ENCODE data around the gene PRICKLE2.

Gene PRICKLE2, protein sequence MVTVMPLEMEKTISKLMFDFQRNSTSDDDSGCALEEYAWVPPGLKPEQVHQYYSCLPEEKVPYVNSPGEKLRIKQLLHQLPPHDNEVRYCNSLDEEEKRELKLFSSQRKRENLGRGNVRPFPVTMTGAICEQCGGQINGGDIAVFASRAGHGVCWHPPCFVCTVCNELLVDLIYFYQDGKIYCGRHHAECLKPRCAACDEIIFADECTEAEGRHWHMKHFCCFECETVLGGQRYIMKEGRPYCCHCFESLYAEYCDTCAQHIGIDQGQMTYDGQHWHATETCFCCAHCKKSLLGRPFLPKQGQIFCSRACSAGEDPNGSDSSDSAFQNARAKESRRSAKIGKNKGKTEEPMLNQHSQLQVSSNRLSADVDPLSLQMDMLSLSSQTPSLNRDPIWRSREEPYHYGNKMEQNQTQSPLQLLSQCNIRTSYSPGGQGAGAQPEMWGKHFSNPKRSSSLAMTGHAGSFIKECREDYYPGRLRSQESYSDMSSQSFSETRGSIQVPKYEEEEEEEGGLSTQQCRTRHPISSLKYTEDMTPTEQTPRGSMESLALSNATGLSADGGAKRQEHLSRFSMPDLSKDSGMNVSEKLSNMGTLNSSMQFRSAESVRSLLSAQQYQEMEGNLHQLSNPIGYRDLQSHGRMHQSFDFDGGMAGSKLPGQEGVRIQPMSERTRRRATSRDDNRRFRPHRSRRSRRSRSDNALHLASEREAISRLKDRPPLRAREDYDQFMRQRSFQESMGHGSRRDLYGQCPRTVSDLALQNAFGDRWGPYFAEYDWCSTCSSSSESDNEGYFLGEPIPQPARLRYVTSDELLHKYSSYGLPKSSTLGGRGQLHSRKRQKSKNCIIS

DNA sequence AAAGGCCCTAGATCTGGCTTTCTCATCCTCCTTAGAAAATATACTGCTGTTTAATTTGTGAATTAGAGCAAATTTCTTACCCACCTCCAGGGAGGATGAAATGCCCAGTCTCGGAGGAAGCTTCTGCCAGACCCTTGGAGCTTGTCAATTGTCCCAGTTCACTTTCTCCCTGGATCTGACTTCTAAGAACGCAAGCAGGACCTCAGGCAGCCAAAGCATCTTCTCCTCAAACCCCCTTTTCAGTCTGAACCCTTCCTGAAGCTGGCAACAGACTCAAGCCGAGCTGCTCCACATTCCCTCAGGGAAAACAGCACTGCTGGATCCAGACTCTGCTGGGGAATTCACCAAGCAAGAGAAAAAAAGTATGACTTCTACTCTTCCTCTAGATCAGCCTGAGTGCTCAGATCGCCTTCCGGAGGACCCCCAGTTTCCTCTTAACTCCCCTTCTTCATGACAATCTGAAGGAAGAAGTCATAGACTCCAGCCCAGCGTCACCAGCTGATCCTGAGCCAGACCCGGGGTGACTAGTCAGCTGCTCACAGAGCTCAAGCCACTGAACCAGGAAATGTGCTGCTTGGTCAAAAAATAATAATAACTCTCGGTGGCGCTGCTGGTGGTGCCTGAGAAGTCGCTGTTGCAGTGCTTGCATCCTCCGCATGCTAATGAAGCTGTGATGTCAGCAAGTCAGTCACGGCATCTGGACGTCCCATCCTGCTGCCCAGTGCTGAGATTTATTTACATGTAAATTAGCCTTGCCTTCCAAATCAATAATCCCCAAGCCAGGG is at the start of gene PRICKLE2:
Gene PRICKLE2 (minus strand): TSS at position 641 of the 785 bp plus-strand sequence. CDS start 26,539 bp downstream, outside the sequence.
- DNase-seq, result no peak

DNA sequence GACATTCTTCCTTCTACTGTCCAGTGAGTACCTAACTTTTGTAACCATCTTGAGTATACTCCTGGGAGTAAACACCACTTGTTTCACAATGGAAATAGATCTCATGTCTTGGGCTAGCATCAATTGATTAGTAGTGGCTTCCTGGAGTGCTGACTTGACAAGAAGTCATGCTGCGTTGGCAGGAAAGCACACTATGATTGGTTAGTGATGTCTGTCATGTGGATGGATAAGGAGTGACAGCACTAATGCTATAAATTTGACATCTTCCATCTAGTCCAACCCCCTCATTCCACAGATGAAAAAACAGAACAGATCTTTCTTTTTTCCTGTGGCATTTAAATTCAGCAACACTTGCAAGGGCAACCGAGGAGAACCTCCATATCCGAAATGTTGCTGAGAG is 47.6 kb upstream of the PRICKLE2 start:
- DNase-seq, result no peak

DNA sequence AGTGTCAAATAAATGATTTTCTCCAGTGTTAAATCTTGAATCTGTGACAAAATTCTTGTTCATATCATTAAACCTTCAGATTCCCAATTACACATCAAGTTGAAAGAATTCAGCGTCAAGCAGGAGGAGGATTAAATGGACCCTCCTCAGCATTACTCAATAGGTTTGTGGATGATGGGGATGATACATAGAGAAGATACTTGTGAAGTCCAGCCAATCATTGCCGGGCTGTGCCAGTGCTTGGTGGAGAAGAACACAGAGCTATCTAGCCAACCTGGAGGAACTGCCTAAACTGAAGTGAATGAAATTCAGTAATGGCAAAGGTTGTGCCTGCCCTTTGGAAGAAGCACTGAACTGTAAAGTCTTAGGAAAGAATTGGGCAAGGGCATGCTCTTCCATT is 47.0 kb upstream of the PRICKLE2 start:
- no peak for DNase-seq

DNA sequence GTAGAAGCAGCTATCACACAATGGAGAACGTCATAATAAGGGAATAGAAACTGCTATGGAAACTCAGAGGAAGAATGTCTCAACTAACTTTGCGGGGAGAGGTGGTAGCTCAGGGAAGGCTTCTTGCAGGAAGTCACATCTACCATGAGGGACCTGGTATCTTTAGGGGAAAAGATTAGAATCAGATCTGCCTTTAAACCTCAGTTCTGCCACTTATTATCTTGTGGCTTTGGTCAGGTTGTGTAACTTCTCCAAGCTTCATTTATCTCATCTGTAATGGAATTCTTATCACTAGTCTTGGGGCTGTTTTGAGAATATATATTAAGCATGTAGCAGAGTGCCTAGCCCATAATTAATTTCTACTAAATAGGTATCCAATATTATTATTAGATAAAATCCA is 46.4 kb upstream of the PRICKLE2 start:
- DNase-seq, result no peak

DNA sequence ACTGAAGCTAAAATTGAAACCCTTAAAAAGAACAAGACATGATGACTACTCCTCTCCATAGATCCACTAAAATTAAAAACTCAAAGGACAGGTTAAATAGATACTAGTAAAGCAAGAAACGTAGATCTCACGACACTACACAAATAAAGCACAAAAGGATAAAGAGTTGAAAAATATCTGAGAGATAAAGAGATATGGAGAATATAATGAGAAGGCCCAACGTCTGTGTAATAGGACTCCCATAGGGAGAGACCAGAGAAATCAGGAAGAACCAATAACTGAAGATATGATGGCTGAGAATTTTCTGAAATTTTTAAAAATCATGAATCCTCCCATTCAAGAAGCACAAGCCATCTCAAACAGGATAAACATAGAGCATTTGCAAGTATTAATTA is 45.6 kb upstream of the PRICKLE2 start:
- DNase-seq, result no peak

DNA sequence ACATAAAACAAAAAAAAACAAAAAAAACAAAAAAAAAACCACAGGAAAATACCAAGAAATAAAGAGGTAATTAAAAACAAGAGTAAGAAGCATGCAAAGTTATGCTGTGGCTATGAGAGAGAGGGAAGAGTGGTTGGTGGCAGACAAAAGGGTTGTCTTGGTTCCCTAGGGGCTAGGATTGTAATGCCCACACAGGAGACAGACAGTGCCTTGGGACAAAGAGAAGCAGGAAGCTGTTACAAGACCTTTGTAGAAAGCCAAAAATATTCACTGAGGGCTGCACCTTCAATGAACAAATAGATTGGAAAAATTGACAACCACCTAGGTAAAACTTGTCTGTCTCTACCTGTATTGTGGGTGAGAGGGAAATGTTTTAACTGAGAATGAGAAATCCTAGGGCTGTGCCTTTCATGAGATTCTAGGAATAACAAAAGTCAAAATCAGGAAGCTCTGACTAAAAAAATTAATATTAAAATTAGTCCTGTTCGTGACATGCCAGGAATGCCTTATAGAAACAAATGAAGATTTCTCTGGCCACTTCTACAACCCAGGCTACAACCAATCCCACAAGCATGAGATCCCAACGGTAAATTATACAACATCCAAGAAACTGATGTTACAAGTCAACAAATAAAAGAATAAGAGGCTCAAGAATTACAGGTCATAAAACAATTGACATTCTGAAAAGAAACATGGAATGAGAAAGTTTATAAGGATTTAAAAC is 45.0 kb upstream of the PRICKLE2 start:
- no peak for DNase-seq

DNA sequence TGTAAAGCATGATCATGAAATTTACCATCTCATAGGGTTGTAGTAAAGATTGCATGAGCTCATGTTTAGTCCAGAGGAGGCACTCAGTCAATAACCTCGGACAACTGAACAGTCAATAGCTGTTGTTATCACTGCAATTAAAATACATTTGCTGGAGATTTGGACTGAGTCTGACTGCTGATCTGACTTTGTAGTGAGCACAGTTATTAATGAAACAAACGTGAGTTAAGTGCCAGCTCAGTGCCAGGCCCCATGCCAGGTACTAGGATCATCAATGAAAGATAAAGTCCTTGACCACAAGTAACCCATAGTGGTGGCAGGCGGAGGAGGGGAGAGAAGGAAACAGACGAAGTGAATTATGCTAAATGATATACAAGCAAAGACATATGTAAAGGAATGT is 43.7 kb upstream of the PRICKLE2 start:
- peak in 1 of 3 experiments; percentile 6 for DNase-seq

DNA sequence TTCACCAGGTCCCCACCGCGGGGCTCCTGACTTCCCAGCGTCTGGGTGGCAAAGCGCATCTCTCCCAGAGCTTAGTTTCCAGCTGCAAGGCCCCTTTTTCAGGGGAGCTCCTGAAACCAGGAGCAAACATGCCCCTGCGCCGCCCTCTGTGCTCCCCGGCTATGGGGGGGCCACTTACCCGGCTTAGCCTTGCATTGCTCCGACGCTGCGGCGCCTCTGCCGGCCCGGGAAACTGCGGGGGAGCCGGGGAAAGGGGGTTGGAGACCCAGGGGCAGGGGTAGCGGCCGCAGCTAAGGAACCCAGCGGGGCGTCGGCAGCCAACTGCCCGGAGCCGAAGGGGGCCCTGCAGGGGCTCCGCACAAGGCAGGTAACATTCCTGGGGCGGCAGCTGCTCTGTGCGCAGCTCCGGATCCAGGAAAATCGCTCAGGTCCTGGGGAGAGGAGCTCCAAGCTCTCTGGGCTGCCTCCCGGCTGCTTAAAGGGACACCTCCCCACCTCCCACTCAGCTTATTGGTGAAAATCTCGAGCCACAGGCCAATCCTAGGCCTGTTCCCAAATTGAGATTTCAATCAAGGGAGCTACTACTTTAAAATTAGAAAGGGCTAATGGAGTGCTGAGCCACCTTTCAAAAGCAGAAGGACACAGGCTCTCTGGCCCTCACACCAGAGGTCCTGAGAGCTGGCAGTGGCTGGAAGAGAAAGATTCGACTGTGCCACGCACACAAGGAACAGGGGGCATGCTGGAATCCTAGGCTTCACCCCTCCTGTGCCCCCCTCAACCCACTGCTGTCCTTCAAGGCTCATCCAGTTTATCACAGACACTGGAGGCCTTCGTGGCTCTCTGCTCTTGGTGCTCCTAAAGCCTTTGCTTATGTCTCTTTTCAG is 42.7 kb upstream of the PRICKLE2 start:
- peak in 2 of 3 experiments; percentile 57 to 66 for DNase-seq

DNA sequence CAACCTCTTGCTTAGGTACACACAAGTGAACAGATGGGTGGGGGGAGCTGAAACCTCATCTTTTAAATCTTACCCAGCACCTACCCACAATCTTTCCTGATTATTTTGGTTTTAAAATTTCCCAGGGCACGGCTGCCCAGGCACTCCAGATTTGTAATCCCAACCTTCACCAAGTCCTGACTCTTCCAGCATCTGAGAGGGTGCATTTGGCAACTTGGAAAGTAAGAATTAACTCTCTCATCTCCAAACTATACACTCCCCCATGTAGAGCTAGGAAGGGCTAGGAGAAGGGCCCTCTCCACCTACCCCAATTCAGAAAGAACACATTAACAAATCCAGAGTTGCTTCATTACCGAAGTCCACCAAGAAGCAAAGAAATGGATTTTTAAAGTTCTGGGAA is 41.7 kb upstream of the PRICKLE2 start:
- DNase-seq, result no peak

DNA sequence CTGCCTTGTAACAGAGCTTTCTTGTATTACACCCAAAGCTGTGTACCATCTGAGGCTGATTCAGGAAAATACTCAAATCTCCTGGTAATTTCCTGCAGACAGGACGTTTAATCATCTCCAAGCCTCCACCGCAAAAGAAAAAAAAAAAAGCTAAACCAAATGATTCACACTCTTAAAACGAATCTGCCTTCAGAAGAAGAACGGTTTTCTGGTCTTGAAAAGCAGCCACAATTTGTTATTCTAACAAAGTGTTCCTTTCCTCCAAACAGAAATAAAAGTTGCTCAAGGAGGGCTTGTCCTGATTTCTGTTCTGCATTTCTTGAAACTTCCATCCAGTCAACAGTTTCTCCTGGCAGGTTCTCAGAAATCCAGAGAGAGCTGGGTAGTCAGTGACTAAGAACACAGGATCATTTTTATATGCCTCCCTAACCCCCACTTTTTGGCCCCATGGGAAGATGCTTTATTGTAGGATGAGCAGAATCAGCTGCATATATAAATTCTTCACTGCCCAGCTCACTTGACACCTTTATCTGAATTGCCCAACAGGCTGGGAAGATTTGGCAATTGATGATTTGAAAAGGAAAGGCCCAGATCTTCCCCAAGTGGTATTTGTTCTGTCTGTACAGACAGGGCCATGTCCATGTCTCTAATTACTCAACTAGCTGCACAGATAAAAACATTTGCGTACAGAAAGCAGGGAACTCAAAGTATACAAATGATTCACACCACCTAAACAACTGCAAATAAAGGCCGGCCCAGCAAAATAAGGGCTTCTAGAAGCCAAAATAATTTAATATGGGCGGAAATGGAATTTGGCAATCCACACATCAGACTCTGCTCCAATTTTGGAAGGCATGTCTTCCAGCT is 41.0 kb upstream of the PRICKLE2 start:
- no peak for DNase-seq

DNA sequence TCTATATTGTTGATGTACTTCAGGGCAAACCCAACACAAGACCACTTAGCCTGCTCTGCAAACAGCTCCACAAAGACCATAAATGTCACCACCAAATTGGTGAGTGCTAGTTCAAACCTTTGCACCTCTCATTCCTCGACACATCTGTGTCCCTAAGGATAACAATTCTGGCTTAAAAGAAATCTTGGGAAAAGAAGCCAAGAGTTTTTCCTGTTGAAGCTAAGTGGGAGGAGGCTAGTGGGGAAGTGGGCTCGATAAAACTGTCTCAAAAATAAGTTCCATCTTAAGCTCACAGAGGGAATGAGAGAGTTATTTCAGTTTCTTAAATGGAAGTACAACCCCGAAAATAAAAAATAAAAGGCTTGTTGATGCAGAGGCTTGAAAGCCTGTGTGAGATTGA is 40.4 kb upstream of the PRICKLE2 start:
- no peak for DNase-seq

DNA sequence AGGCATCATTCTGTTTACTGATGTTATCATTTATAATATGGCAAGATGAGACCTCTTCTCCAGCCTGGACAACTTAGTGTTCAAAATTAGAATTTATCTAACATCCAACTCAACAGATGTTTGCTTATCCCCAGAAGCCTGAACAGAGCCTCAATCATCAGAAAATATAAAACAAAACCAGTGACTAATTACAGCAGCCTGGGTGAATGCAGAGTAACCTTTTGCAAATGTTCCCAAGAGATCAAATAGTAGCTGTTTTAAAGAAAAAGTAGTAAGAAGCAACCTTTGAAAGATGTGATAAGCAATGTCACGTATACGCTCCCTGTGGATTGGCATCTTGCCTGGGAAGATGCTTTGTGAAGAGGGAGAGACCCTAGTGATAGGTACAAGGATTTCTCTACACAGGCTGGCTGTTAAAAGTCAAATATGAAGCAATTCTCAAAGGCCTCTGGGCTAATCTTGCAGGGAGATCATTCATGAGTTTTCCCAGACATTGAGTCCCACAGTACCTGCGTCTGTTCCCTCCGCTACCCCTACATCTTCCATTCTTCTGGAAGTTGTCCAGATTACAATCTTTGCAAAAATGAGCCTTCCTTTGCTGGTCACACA is 39.3 kb upstream of the PRICKLE2 start:
- DNase-seq, result no peak

DNA sequence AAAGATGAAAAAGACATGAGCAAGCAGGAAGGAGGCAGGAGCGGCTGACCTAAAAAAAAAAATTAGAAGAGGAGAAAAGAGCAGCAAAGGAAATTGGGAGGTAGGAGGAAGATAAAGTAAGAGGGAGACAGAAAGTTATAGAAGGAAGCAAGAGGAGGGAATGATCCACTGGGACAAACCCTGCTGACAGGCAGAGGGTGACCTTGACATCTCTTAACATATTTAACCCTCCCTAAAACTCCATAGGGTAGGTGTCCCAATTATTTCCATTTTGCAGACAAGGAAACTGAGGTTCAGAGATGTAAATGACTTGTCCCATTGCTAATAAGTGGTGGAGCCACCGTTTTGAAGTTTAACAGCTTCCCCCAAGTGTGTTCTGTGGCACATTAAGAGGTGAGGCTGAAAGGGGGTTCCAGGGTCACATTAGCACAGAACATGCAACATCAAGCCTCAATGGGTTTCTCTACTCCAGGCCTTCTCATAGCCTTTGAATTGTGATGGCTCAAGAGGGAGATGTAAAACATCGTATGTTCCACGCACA is 37.4 kb upstream of the PRICKLE2 start:
- DNase-seq, result no peak

DNA sequence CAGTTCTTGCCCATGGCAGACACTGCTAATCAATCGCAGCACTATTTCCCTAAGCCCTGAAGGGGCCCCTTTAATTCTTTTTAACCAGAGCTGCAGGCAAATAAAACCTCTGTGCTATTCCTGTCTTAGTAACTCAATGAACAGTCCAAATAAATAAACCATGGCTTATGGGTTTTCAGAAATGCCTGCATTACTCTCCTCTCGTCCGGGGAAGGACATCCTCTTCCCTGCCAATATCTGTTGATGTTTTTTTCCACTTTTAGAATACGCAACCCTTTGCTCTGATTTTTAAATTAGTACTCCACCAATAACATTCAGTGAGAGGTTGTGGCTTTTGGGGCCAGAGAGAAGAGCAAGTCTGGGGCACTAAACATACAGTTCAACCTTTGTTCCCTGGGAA is 35.2 kb upstream of the PRICKLE2 start:
- no peak for DNase-seq

DNA sequence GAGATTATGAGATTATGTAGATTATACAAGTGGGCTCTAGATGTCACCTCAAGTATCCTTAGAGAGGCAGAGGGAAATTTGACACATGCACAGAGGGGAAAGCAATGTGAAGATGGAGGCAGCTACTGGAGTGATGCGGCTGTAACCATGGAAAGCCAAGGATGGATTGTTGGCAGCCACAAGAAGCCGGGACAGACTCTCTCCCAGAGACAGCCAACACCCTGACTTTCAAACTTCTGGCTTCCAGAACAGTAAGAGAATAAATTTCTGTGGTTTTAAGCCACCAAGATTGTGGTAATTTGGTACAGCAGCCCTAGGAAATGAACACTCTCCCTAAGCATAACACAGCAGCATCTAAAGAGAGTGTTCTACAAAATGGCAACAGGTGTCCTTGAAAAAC is 34.4 kb upstream of the PRICKLE2 start:
- no peak for DNase-seq

DNA sequence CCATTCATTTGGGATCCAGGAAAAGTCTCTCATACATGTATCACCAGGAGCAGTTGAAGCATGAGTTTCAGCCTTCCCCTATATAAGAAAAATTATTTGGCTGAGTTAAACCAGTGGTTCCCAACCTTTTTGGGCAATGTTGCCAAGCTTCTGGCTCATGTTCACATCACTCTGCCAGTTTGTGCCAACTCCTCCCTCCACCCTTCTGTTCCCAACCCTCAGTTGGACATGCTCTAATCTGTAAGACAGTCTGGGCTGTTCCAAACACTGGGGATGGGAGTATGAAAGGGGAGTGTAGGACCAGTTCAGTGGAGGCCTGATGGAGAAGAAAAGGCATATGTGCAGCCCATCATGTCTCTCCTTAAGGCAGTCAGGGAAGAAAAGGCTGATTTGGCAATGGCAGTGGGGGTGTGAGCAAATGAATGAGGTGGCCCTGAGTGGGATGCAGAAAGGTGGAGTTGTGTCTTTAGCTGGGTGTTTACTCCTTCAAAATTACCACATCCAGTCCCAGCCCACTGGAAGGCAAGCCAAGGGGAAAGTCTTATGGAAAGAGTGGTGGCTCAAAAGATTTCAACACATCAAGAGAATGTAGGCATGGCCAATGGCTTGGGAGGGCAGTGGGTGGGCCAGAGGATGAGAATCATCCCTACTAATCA is 32.0 kb upstream of the PRICKLE2 start:
- no peak for DNase-seq

DNA sequence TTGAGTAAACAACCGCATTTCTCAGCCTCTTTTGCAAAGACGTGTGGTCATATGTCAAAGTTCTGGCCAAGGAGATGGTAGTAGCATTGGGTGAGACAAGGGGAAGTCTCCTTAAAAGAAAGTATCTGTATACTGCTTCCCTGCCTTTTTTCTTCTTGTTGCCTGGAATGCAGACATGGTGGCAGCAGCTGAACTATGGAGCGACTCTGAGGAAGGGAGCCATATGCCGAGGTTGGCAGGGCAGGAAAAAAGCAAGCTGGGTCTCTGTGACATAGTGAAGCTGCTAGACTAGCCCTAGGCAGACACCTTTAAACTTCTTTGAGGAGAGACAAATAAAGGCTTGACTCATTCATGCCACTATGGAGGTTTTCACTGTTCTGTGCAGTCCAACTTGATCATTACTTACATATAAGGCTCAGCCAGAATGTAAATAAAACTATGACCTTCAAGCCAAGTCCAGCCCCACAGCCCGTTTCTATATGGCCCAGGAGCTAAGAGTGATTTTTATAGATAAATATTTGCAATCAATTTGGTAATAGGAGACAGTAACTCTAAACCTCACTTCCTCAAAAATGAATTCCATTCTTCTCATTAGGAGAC is 30.6 kb upstream of the PRICKLE2 start:
- no peak for DNase-seq

DNA sequence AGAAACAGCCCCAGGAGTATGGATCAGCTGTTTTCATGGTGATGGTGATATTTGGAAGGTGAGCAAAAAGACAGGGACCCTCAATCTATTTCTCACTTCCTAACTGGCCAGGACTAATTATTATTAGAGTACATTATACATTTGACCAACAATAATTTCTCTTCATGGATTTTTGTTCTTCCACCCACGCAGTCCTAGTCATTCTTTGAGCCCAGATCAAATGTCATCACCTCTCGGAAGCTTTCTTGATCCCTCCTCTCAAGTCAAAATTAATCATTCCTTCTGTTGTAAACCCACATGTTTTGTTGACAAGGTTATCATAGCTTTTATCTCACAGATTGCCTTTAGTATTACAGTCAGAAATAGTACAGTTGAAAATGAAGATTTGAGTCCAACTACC is 29.2 kb upstream of the PRICKLE2 start:
- DNase-seq, result no peak

DNA sequence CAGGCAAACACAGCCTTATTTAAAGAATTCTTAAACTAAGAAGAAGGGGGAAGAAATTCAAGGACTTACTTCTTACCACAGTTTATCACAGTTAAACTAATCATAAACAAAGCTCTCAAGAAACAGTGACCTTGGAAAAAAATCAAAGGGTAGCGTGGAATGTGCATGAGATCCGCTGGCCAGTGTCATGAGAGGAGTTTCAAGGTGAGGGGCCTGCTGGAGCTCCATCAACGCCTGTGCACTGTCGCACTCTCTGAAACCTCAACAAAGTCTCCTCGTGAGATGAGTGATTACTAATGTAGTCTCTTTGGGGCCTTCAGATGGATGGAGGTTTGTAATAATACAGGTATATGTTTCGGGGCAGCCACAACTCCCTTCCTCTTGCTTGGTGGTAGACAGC is 28.4 kb upstream of the PRICKLE2 start:
- DNase-seq, result no peak
